NCI-H2029 treated with DMSO at 0.1 percent for 48 hours (cell line): ENCODE data around the gene PDCD1.

Source experiments
- DNase-seq: peaks from one replicate; lab custom pipeline; 2025; lab: John Stamatoyannopoulos, UW

The PDCD1 gene

GRCh38 chr2:241852116-241852980 lies 6.3 kb downstream of the PDCD1 start:
- DNase-seq = no peak

- DNase-seq = no peak
Observed at GRCh38 chr2:241851325-241852115, 7.2 kb downstream of the PDCD1 start.

- DNase-seq = no peak
Observed at GRCh38 chr2:241850544-241851324, 8.0 kb downstream of the PDCD1 start.

- DNase-seq = no peak
Observed at GRCh38 chr2:241849616-241850543, 8.8 kb downstream of the PDCD1 start.

DNA sequence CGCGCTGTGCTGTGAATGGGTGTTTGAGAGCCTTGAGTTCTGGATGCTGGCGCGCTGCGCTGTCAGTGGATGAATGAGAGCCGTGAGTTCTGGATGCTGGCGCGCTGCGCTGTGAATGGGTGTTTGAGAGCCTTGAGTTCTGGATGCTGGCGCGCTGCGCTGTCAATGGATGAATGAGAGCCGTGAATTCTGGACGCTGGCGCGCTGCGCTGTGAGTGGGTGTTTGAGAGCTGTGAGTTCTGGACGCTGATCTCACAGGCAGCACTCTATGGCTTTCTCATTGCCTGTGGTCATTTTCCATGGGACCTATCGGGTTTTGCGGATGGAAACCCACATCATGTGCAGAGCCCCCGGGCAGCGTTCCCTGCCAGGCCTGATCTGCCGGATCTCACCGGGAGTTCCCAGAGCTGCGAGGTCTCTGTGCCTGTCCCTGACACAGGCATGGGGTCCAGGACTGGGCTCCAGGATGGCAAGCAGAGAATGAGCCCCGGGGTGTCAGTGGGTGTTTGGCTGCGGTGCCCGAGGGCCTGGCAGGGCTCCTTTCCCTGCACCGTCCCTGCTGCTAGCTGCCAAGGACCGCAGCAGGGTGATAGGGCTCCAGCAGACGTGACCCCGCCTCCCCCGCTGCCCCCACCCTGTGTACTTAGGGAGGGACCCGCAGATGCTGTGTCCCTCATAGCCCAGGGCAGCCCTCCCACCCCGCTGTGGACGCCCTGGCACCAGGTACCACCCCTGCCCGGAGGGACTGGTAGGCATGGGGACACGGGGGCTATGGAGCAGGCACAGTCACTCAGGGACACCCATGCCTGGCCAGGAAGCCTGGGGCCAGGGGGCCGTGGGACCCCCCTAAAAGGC lies 9.7 kb downstream of the PDCD1 start:
- no peak for DNase-seq

GRCh38 chr2:241846406-241846805 lies 12.3 kb downstream of the PDCD1 start:
- DNase-seq = no peak

- no peak for DNase-seq
Observed at GRCh38 chr2:241844831-241845578, 13.7 kb downstream of the PDCD1 start.

DNA sequence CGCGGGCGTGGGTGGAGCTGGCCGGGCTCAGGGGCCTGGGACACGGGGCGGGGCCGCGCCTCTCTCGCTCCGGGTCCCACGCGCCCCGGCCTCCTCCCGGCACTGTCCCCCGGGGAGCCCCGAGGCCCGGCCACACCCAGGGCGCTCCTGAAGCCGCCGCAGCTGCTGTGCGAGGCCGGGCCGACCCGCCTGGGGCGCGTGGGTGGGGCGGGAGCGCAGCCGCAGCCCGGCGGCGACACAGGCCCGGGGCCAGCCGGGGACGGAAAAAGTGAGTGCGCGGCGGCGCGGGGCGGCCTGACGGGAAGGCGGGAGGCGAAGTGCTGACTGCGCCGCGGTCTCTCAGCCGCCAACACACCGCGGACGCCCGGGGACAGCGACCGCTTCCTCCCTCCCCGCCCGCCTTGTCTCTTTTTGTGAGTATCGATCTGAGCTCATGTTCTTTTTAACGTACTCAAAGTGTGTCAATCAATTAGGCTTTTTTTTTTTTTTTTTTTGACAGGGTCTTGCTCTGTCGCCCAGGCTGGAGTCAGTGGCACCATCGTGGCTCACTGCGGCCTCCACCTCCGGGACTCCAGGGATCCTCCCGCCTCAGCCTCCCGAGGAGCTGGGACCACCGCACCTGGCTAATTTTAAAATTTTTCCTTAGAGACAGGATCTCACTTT lies 14.5 kb downstream of the PDCD1 start:
- DNase-seq = no peak

DNA sequence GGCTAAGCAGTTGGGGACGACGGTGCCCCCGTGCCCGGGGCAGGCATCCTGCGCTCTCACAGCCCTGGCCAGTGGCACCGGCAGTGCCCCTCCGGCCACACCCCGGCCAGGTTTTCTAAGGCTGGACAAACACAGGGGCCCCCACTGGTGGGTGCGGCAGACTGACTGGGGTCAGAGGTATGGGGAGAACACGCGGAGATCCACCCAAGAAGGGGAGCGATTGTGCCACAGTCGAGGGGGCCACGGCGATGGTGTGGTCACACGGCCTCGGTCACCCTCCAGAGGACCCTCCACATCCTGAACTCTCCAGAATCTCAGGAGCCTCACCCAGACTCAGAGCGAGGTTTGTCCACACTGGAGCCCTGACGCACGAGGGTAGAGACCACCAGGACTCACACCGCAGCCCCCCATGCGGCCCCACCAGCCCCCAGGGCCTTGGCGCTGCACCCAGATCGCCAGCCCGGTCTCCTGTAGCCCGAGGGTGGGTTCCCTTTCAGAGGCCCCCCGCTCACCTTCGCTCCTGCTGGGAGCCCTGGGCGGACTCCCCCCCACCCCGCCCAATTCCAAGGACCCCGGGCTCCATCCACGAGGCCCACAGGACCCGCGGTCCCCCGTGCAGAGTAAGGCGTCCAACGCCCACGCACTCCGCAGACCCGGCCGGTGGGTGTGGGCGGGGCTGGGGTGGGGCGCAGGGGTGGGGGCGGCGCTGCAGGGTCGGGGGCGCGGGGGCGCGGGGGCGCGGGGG lies 15.2 kb downstream of the PDCD1 start:
- no peak for DNase-seq

GRCh38 chr2:241842620-241843211 lies 16.0 kb downstream of the PDCD1 start:
- no peak for DNase-seq

DNA sequence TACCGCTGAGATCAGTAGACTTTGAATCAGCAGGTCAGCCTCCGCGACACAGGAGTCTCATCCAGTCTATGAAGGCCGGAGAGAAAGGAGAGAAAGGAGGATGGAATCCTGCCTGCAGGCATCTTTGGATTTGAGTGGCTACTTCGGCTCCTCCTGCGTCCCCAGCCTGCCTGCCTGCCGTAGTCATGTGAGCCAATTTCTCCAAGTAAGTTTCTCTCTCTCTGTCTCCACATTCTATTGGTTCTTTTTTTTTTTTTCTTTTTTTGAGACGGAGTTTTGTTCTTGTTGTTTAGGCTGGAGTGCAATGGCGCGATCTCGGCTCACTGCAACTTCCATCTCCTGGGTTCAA lies 16.7 kb downstream of the PDCD1 start:
- DNase-seq = no peak

DNA sequence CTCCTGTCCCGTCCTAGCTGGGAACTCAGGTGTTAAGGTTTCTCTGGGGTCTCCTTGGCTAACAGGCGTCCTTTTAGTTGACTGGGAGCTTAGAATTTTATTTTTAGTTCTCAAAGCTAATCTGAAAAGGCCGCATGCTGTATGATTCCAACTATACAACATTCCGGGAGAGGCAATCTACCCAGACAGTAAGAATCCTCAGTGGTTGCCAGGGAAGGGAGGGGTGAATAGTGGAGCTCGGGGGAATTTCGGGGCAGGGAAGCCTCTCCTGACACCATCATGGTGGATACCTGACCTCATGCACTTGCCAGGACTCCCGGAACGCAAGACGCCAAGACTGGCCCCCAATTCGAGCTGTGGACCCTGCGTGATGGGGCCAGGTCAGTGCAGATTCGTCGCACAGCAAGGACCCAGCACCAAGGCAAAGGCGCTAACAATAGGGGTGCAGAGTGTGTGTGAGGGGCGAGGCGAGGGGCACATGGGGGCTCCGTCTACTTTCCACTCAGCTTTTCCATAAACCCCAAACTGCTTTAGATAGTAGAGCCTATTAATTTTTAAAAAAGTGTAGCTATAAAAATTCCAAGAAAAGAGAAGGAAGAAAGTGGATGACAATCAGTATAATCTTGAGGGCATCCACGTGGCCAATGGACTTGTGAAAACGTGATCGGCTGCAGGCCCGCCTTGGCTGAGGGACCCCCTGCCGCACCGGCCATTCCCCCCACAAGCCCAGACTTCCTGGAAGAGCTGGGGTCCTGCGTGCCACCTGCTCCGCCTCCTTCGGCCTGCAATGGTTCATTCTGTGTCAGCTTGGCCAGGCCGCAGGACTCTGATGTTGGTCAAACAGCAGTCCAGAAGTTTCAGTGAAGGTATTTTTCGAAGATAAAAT lies 17.3 kb downstream of the PDCD1 start:
- DNase-seq = no peak

DNA sequence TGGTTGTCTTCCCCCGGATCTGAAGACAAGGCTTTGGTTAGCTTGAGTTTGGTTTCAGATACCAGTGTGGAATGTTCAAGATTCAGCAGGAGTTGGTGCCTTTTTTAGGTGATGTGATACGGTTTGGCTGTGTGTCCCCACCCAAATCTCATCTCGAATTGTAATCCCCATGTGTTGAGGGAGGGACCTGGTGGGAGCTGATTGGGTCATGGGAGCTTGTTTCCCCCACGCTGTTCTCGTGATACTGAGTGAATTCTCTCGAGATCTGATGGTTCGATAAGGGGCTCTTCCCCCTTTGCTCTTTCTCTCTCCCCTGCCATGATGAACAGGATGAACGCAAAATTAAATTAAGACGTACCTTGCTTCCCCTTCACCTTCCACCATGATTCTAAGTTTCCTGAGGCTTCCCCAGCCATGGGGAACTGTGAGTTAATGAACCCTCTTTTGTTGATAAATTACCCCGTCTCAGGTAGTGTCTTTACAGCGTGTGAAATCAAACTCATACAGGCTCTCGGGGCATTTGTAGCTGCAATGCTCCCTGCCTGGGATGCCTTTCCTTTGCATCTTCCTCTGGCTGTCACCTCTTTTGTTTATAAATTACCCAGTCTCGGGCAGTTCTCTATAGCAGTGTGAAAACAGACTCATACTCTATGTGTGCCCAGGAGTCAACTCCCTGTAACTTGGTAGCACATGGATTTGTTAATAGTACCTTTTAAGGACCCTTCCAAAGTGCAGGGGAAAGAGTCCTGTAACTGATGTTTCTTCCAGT lies 21.3 kb downstream of the PDCD1 start:
- no peak for DNase-seq

DNA sequence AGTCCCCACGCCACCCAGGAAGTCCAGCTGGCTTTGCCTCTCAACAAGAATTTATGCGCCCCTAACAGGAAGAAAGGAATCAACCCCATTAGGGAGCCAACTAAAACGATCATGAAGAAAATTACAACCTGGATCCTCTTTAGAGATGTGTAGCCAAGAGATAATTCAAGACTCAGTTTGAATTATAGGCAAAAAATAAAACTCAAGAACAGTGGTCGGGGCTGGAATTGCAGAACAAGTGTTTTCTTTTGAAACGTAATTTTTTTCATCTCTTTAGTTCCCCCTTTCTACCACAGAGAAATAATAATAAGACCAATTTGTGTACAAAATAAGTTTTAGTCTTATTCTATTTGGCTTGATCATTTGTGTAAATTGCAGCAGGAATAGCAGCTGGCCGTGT lies 22.4 kb downstream of the PDCD1 start:
- DNase-seq = no peak

DNA sequence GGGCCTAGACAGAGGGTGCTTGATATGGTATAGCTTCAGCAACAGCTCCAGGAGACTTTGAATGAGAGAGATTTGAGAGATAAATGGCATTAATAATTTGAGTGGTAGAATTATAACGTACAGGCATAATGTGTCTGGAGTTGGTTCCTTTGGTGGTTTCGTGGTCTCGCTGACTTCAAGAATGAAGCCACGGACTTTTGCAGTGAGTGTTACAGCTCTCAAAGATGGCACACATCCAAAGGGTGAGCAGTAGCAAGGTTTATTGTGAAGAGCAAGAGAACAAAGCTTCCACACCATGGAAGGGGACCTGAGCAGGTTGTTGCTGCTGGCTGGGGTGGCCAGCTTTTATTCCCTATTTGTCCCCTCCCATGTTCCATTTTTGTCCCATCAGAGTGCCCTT lies 23.1 kb downstream of the PDCD1 start:
- no peak for DNase-seq

DNA sequence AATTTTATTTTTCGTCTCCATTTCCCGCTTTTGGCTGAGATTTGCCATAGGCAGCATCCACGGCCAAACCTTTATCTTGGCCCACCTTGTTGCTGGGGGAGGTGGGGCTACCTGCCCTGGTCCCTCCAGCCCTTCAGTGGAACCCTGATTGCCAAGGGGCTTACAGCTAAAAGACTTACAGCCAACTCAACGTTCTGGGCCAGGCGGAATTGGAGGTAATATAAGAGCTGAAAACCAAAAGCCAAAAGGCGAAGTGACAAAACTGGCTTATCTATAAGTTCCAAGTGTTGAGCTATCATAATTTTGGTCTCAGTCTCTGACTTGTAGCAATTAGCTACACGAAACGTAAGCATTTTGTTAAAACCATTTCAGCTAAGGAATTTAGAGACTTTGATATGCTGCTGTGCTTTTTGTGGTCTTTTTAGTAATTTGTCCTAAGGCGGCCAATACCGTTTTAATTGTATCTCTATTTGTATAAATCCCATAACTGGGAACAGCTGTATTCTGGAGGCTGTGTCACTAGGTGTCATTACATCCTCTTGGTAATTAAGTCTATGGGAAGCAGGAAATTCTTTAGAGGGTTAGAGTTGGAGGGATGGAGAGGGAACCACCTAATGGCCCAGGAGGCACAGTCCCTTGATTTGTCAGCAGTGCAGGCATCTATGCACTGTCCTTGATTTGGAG lies 24.0 kb downstream of the PDCD1 start:
- DNase-seq = no peak
